ENCODE data around the gene AUP1. TPM values are rescaled to one million over a fixed set of nuclear protein-coding genes. Genes with fewer than 3 reads are reported as not detected.

The AUP1 gene
- total RNA-seq, 1 donor from 2014 or later: 119 TPM

DNA sequence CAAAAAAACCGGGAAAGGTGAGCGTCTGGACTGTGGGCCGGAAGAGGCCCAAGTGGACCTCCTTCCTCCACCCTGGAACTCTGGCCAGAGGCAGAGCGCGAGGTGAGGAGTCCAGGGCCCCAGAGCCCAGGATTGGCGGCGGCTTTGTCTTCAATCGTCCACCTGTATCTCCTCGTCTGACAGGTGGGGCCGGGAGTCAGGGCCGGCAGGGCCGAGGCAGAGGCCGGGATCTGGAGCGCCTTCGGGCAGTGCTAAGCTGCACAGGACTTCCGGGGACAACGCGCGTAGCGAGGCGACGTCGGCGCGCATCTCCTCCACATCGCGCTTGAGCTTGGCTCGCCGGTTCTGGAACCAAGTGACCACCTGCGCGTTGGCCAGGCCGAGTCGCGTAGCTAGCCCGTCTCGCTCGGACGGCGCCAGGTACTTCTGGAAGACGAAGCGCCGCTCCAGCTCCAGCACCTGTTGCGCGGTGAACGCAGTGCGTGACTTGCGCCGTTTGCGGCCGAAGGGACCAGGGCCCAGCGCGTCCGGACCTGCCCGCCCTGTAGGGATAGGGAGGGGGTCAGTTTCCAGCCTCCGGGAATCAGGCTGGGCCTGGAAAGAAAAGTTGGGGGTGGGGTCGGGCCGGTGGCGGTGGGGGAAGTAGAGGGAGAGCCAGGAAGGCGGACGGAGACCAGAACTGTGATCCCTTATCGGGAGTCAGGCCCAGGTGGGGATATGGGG, 31.6 kb downstream of the AUP1 start:
- DNase-seq: peak; percentile 77
- Histone ChIP-seq H3K27ac (no peak overlapping the region), H3K4me3 (peak overlapping the region; percentile 44), H3K4me1 (peaks cover 29% of the 10 kb centered on the region), H3K27me3 (peaks cover 41% of the 10 kb centered on the region), H3K9me3 (no peaks in the 10 kb centered on the region), H3K36me3 (peaks cover 9% of the 10 kb centered on the region)
- TF ChIP-seq, protein P1, sequence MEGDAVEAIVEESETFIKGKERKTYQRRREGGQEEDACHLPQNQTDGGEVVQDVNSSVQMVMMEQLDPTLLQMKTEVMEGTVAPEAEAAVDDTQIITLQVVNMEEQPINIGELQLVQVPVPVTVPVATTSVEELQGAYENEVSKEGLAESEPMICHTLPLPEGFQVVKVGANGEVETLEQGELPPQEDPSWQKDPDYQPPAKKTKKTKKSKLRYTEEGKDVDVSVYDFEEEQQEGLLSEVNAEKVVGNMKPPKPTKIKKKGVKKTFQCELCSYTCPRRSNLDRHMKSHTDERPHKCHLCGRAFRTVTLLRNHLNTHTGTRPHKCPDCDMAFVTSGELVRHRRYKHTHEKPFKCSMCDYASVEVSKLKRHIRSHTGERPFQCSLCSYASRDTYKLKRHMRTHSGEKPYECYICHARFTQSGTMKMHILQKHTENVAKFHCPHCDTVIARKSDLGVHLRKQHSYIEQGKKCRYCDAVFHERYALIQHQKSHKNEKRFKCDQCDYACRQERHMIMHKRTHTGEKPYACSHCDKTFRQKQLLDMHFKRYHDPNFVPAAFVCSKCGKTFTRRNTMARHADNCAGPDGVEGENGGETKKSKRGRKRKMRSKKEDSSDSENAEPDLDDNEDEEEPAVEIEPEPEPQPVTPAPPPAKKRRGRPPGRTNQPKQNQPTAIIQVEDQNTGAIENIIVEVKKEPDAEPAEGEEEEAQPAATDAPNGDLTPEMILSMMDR (IDR thresholded peaks at IDR 0.05): no peak
- peak; percentile 58 for ATAC-seq
- intact Hi-C loops (cut with DNase I): loop anchor here (10.0 kb wide), 1 partner anchor 87 kb away; no protein-coding TSS in a partner anchor

DNA sequence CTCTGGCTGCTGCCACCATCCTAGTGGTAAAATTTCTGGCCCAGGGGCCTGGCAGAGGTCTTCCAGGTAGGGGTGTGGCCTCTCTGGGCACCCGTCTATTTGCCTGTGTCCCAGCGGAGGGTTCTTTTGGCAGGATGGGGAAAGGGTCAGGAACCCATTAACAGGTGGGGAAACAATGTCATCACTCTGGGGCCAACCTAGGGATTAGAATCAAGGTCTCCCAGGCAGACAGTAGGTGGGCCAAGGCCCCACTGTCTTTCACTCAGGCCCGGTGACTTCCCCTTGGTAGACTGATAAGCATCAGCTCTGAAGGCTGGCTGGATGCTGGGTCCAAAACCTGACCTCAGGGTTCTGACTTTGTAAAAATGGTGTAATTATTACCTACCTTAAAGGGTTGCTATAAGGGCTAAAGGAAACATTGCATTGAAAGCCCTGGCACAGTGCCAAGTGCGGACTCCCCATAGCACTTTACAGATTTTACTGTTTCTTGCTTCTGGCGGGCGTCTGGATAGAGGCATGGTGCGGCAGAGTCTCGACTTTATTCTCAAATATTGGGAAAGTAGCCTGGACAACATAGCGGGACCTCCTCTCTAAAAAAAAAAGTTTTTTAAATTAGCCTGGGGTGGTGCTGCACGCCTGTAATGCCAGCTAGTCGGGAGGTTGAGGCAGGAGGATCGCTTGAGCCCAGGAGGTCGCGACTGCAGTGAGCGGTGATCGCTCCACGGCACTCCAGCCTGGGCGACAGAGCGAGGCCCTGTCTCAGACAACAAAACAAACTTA, 32.3 kb downstream of the AUP1 start:
- DNase-seq: no peak
- Histone ChIP-seq H3K36me3 (peaks cover 17% of the 10 kb centered on the region), H3K9me3 (no peaks in the 10 kb centered on the region), H3K27me3 (peaks cover 41% of the 10 kb centered on the region), H3K27ac (no peak overlapping the region), H3K4me1 (peaks cover 25% of the 10 kb centered on the region), H3K4me3 (peak overlapping the region; percentile 44)
- no peak for ATAC-seq
- TF ChIP-seq, protein P1 (IDR thresholded peaks at IDR 0.05): no peak
- intact Hi-C loops (cut with DNase I): loop anchor here (10.0 kb wide), 1 partner anchor 88 kb away; no protein-coding TSS in a partner anchor

DNA sequence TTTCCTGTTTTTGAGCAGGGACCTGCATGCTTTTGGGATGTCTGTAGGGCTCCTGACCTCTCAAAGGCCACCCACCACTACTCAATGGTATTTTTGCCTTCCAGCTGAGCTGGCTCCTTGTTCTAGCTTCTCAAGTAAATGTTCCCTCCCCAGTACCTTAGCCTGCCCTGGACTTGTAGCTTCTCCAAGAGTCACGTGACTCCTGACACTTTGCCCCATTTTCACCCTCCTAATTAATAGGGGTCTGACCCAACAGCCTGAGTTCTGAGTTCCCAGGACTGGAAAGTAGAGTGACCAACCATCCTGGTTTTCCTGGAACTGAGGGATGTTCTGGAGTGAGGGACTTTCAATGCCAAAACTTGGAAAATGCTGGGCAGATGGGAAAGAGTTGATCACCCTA, 34.1 kb downstream of the AUP1 start:
- intact Hi-C loops (cut with DNase I): loop anchor here (10.0 kb wide), 1 partner anchor 89 kb away; no protein-coding TSS in a partner anchor
- DNase-seq (no peak), ATAC-seq (no peak)
- Histone ChIP-seq H3K9me3 (no peaks in the 10 kb centered on the region), H3K4me3 (no peak overlapping the region), H3K27me3 (peaks cover 34% of the 10 kb centered on the region), H3K4me1 (peaks cover 22% of the 10 kb centered on the region), H3K27ac (no peak overlapping the region), H3K36me3 (peaks cover 34% of the 10 kb centered on the region)
- TF ChIP-seq, protein P1 (IDR thresholded peaks at IDR 0.05): no peak

DNA sequence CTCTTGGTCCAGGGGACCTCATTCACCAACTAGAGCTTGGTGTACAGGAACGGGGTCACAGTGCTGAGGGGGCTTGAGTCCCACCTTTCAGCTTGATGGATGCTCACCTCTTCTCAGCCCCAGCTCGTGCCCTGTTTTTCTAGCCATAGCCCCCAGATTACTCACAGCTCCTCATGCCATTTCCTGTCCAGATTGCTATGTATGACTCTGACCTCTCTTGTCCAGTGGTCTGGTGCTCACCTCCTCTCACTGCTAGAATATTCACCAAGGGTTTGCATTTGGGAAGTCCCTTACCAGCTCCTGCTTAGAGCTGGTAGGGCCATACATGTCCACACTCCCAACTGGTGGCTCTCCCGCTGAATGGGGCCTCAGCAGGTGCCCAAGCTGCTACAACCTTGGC, 36.0 kb downstream of the AUP1 start:
- H3K9me3 ChIP-seq: no peaks in the 10 kb centered on the region
- intact Hi-C loops (cut with DNase I): loop anchor here (10.0 kb wide), 1 partner anchor 91 kb away; no protein-coding TSS in a partner anchor
- TF ChIP-seq, protein P1 (IDR thresholded peaks at IDR 0.05): no peak
- no peak overlapping the region for H3K4me3 ChIP-seq
- peaks cover 15% of the 10 kb centered on the region for H3K27me3 ChIP-seq
- ATAC-seq: no peak
- peaks cover 43% of the 10 kb centered on the region for H3K36me3 ChIP-seq
- H3K27ac ChIP-seq: no peak overlapping the region
- peaks cover 9% of the 10 kb centered on the region for H3K4me1 ChIP-seq
- DNase-seq: no peak

DNA sequence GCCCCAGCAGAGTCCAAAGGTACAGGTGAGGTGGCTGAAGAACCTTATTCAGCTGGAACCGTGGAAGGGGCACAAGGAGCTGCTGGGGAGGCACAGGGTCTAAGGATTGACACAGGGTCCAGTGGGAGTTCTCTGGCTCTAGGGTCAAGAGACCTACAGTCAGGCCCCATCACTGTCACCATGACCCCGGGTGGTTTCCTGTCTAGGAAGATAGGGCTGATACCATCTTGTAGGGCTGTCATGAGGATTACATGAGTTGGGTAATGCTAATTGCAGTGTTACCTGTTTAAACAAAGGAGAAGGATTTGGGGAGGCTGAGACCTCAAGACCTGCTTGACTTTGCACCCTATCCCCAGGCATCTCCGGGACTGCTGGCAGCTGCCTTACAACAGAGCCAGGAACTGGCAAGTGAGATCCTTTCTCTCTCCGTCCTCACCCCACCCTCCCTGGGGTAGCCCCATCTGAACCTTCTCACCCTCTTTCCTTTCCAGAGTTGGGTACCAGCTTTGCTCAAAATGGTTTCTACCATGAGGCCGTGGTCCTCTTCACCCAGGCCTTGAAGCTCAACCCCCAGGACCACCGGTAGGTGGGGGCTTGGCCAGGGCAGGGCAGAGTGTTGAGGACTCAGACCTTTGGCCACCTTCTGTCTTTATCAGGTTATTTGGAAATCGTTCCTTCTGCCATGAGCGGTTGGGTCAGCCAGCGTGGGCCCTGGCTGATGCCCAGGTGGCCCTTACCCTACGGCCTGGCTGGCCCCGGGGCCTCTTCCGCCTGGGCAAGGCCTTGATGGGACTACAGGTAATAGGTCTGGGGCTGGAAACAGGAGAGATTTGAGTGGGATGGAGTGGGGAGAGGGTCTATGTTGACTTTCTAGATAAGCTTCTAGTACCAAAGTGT, 37.6 kb downstream of the AUP1 start:
- no peaks in the 10 kb centered on the region for H3K4me1 ChIP-seq
- DNase-seq: no peak
- H3K27me3 ChIP-seq: peaks cover 2% of the 10 kb centered on the region
- H3K9me3 ChIP-seq: no peaks in the 10 kb centered on the region
- no peak for ATAC-seq
- TF ChIP-seq, protein P1 (IDR thresholded peaks at IDR 0.05): no peak
- H3K27ac ChIP-seq: no peak overlapping the region
- H3K4me3 ChIP-seq: no peak overlapping the region
- intact Hi-C loops (cut with DNase I): loop anchor here (10.0 kb wide), 1 partner anchor 93 kb away; no protein-coding TSS in a partner anchor
- H3K36me3 ChIP-seq: peaks cover 43% of the 10 kb centered on the region

Data from upper lobe of right lung (tissue), 1 donor.